ENCODE results near the gene MITD1. TPM values are rescaled to one million over a fixed set of nuclear protein-coding genes. Genes with fewer than 3 reads are reported as not detected.
A peak's percentile ranks its signal among the peaks of the same experiment; 100 is the strongest.
"Not testable (repeated sequence)": the region's sequence is repeated elsewhere in the genome, so short reads cannot be mapped to it uniquely, and the experiment has no call there.

The MITD1 gene
- total RNA-seq, 1 donor = 19.5 TPM

DNA sequence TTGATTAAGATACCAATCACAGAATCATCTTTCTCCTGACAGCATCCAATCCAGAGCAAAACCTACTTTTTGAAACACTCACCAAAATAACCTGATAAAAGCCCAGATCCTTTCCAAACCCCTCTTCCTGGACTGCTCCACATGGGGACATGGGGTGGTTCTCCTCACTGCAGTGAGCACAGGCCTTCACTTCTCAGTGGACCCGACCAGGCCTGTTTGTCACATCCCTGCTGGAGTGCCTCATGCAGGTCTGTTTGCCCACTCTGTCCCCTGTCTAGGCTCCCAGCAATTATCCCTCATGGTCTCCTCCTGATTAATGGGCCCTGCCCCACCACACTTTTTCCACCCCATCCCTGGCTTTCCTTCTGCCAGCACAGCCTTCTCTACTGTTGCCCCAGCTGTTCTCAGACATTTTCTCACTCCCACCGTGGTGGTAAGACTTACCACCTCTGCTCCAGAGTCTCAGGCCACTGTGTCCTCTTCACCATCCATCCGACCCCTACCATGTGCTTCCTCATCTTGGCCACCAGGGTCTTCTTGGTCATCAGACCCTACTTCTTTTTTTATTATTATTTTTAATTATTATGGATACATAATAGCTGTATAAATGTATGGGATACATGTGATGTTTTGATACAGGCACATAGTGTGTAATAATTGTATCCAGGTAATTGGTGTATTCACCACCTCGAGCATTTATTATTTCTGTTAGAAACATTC lies 21.3 kb upstream of the MITD1 start:
- no peaks in the 10 kb centered on the region for H3K9me3 ChIP-seq (ENCODE audit: low read depth, low read length)
- H3K79me2 ChIP-seq (ENCODE audit: insufficient read depth, low read length) = no peaks in the 10 kb centered on the region
- no peak for DNase-seq (ENCODE audit: insufficient read length, low spot score, missing footprints)
- peaks cover 15% of the 10 kb centered on the region for H3K36me3 ChIP-seq (ENCODE audit: insufficient read depth, low read length)
- no peak overlapping the region for H2AFZ ChIP-seq (ENCODE audit: low read length)
- no peaks in the 10 kb centered on the region for H3K27me3 ChIP-seq (ENCODE audit: insufficient read depth, low read length)
- TF ChIP-seq, protein P1, sequence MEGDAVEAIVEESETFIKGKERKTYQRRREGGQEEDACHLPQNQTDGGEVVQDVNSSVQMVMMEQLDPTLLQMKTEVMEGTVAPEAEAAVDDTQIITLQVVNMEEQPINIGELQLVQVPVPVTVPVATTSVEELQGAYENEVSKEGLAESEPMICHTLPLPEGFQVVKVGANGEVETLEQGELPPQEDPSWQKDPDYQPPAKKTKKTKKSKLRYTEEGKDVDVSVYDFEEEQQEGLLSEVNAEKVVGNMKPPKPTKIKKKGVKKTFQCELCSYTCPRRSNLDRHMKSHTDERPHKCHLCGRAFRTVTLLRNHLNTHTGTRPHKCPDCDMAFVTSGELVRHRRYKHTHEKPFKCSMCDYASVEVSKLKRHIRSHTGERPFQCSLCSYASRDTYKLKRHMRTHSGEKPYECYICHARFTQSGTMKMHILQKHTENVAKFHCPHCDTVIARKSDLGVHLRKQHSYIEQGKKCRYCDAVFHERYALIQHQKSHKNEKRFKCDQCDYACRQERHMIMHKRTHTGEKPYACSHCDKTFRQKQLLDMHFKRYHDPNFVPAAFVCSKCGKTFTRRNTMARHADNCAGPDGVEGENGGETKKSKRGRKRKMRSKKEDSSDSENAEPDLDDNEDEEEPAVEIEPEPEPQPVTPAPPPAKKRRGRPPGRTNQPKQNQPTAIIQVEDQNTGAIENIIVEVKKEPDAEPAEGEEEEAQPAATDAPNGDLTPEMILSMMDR (IDR thresholded peaks at IDR 0.05; ENCODE audit: extremely low read depth, low read depth, low read length) = peak; percentile 14
- no peaks in the 10 kb centered on the region for H4K20me1 ChIP-seq (ENCODE audit: insufficient read depth, low read length)
- no peak overlapping the region for H3K27ac ChIP-seq (ENCODE audit: low read depth, low read length)
- H3K4me2 ChIP-seq (ENCODE audit: insufficient read depth, low read length) = no peak overlapping the region
- no peak overlapping the region for H3K4me3 ChIP-seq (ENCODE audit: insufficient read depth, low read length)
- no peaks in the 10 kb centered on the region for H3K4me1 ChIP-seq (ENCODE audit: insufficient read depth, low read length)

DNA sequence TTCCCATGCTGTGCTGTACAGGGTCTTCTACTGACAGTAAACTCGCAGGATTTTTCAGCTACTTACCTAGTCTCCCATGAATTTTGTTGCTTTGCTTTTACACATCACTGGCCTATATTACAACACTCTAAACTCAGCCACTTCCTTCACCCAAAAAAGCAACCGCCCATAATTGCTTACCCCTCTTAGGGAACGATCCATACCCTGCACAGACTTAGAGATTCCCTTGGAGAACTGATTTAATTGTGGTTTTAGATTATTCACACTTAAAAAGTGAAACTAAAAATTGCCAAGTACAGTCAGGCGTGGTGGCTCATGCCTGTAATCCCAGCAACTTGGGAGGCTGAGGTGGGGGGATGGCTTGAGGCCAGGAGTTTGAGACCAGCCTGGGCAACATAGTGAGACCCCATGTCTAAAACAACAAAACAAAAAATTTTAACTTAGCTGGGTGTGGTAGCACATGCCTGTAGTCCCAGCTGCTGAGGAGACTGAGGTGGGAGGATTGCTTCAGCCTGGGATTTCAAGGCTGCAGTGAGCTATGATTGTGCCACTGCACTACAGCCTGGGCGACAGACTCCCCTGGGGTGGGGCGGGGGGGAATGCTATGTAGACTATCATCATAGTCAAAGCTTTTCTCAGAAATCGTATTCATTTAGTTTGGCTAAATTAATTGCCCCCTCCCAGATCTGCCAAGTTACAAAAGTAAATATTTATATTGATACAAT lies 19.4 kb upstream of the MITD1 start:
- H3K9me3 ChIP-seq (ENCODE audit: low read depth, low read length) = no peaks in the 10 kb centered on the region
- no peak overlapping the region for H3K4me2 ChIP-seq (ENCODE audit: insufficient read depth, low read length)
- H3K27me3 ChIP-seq (ENCODE audit: insufficient read depth, low read length) = no peaks in the 10 kb centered on the region
- H3K4me1 ChIP-seq (ENCODE audit: insufficient read depth, low read length) = no peaks in the 10 kb centered on the region
- H4K20me1 ChIP-seq (ENCODE audit: insufficient read depth, low read length) = no peaks in the 10 kb centered on the region
- DNase-seq (ENCODE audit: insufficient read length, low spot score, missing footprints) = no peak
- peaks cover 34% of the 10 kb centered on the region for H3K36me3 ChIP-seq (ENCODE audit: insufficient read depth, low read length)
- TF ChIP-seq, protein P1 (IDR thresholded peaks at IDR 0.05; ENCODE audit: extremely low read depth, low read depth, low read length) = no peak
- no peak overlapping the region for H3K4me3 ChIP-seq (ENCODE audit: insufficient read depth, low read length)
- H3K27ac ChIP-seq (ENCODE audit: low read depth, low read length) = no peak overlapping the region
- no peaks in the 10 kb centered on the region for H3K79me2 ChIP-seq (ENCODE audit: insufficient read depth, low read length)
- no peak overlapping the region for H2AFZ ChIP-seq (ENCODE audit: low read length)

DNA sequence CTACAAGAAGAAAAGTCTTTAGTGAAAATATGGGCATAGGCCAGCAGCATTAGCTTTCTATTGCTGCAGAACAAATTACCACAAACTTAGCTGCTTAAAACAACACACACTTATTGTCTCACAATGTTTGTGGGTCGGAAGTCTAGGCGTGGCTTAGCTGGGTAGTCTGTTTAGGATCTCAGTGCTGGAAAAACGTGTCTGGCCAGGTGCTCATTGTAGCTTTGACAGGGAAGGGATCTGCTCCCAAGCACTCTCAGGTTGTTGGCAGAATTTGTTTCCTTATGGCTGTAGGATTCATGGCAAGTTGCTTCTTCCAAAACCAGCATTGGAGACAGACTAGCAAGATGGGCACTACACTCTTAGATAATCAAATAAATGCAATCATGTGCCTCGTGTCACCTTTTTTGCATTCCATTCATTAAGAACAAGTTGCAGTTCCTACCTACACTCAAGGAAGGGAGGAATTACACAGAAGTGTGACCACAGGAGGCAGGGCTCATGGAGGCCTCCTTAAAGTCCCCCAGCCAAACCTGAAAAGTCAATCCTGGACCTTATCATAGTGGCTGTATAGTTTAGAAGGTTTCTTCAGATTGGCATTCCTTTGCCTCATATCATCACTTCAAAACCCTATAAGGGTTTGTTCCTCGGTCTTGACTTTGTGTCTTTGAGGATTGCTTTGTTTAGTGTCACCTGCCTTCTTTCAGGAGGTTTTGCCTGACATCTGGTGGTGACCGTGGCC lies 17.4 kb upstream of the MITD1 start:
- DNase-seq (ENCODE audit: insufficient read length, low spot score, missing footprints) = no peak
- Histone ChIP-seq H3K79me2 (ENCODE audit: insufficient read depth, low read length) (no peaks in the 10 kb centered on the region), H3K27me3 (ENCODE audit: insufficient read depth, low read length) (no peaks in the 10 kb centered on the region), H3K36me3 (ENCODE audit: insufficient read depth, low read length) (peaks cover 40% of the 10 kb centered on the region), H3K4me3 (ENCODE audit: insufficient read depth, low read length) (no peak overlapping the region), H3K4me2 (ENCODE audit: insufficient read depth, low read length) (no peak overlapping the region), H3K27ac (ENCODE audit: low read depth, low read length) (no peak overlapping the region), H3K4me1 (ENCODE audit: insufficient read depth, low read length) (no peaks in the 10 kb centered on the region), H2AFZ (ENCODE audit: low read length) (no peak overlapping the region), H4K20me1 (ENCODE audit: insufficient read depth, low read length) (no peaks in the 10 kb centered on the region), H3K9me3 (ENCODE audit: low read depth, low read length) (no peaks in the 10 kb centered on the region)
- TF ChIP-seq, protein P1 (IDR thresholded peaks at IDR 0.05; ENCODE audit: extremely low read depth, low read depth, low read length) = no peak

DNA sequence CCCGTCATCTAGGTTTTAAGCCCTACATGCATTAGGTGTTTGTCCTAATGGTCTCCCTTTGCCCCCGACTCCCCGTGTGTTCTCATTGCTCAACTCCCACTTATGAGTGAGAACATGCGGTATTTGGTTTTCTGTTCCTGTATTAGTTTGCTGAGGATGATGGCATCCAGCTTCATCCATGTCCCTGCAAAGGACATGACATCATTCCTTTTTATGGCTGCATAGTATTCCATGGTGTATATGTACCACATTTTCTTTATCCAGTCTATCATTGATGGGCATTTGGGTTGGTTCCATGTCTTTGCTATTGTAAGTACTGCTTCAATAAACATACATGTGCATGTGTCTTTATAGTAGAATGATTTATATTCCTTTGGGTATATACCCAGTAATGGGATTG lies 11.5 kb upstream of the MITD1 start:
- not testable (repeated sequence) for DNase-seq (ENCODE audit: insufficient read length, low spot score, missing footprints); H3K4me2 ChIP-seq (ENCODE audit: insufficient read depth, low read length); H2AFZ ChIP-seq (ENCODE audit: low read length); H4K20me1 ChIP-seq (ENCODE audit: insufficient read depth, low read length); H3K27me3 ChIP-seq (ENCODE audit: insufficient read depth, low read length); H3K4me3 ChIP-seq (ENCODE audit: insufficient read depth, low read length); H3K4me1 ChIP-seq (ENCODE audit: insufficient read depth, low read length); H3K9me3 ChIP-seq (ENCODE audit: low read depth, low read length); H3K27ac ChIP-seq (ENCODE audit: low read depth, low read length)
- peaks cover 15% of the 10 kb centered on the region for H3K79me2 ChIP-seq (ENCODE audit: insufficient read depth, low read length)
- peaks cover 32% of the 10 kb centered on the region for H3K36me3 ChIP-seq (ENCODE audit: insufficient read depth, low read length)

Data from osteoblast (primary cell).